Measurements from ENCODE around the gene LRRC37B.
"Not testable (repeated sequence)": the region's sequence is repeated elsewhere in the genome, so short reads cannot be mapped to it uniquely, and the experiment has no call there.

The LRRC37B gene

GRCh38 chr17:32009262-32009542 is 2.0 kb downstream of the LRRC37B start:
- no peak overlapping the region; the same call in 1 of the 2 replicates for H3K4me3 ChIP-seq (ENCODE audit: low read depth, low read length)
- TF ChIP-seq, protein P1, sequence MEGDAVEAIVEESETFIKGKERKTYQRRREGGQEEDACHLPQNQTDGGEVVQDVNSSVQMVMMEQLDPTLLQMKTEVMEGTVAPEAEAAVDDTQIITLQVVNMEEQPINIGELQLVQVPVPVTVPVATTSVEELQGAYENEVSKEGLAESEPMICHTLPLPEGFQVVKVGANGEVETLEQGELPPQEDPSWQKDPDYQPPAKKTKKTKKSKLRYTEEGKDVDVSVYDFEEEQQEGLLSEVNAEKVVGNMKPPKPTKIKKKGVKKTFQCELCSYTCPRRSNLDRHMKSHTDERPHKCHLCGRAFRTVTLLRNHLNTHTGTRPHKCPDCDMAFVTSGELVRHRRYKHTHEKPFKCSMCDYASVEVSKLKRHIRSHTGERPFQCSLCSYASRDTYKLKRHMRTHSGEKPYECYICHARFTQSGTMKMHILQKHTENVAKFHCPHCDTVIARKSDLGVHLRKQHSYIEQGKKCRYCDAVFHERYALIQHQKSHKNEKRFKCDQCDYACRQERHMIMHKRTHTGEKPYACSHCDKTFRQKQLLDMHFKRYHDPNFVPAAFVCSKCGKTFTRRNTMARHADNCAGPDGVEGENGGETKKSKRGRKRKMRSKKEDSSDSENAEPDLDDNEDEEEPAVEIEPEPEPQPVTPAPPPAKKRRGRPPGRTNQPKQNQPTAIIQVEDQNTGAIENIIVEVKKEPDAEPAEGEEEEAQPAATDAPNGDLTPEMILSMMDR (IDR thresholded peaks at IDR 0.05; ENCODE audit: low read depth, low read length, missing control alignments) = no peak
- no peak for DNase-seq (ENCODE audit: low read depth)

DNA sequence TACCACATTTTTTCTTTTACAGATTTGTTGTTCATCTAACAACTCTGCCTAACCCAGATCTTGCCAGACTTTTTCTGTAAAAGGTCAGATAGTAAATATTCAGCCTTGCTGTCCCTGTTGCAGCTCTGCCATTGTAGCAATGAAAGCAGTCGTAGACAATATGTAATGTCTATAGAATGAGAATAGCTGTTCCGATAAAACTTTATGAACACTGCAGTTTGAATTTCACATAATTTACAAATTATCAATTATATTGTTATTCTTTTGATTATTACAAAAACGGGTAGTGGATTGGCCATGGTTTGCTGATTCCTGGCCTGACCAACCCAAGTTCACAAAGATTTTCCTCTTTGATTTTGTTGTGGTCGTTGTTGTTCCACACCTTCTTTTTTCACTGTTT is 2.9 kb downstream of the LRRC37B start:
- H3K4me3 ChIP-seq (ENCODE audit: low read depth, low read length) = no peak overlapping the region
- DNase-seq (ENCODE audit: low read depth) = no peak
- TF ChIP-seq, protein P1 (IDR thresholded peaks at IDR 0.05; ENCODE audit: low read depth, low read length, missing control alignments) = no peak

DNA sequence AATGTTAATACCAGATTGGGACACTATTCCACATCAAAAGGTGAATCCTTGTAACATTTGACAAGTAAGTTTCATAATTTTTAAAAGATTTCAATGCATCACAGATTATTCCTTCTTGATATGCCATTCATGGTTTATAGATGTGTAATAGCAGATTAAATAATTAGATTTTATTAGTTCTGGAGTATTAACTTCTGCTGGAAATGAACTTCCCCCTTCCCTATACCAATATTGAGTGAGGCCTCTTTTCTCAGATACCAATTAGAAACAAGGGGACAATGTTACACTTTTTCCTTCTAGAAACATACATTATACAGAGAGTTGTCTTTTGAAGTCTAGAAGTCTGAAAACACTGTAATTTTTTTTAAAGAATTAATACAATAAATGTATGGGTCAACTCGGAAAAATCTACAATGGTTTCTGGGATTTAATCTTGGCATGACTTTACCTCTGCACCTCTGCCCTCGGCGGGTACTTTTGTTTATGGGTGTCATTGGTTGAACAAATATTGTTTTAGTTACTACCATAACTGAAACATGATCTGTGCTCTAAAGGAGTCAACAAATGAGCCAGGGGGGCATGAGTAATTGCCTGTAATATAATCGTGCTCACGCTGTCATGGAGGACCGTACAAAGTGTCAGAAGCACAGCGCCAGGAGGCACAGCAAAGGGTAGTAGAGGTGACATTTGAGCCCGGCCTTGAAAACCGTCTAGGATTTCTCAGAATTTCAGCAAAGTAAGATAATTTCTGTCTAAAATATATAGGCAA is 8.2 kb downstream of the LRRC37B start:
- no peak overlapping the region for H3K4me3 ChIP-seq (ENCODE audit: low read depth, low read length)
- TF ChIP-seq, protein P1 (IDR thresholded peaks at IDR 0.05; ENCODE audit: low read depth, low read length, missing control alignments) = no peak
- DNase-seq (ENCODE audit: low read depth) = no peak

DNA sequence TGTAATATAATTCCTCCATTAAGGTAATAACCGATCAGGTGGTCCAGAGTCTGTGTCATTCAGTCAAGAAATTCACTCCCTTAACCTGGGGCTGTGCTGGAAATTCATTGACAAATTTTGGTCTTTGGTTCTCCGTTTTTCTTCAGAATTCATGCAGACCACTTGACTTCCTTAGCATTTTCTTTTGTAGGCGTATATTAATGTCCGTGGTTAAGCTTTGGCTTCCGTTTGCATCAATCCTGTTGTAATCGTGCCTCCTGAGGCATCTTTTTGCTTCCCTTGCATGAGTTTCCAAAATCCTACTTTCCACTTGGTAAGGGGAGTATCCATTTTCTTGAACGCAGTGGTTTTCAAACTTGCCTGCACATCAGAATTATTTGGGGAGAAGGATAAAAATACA is 9.0 kb downstream of the LRRC37B start:
- DNase-seq (ENCODE audit: low read depth) = no peak
- TF ChIP-seq, protein P1 (IDR thresholded peaks at IDR 0.05; ENCODE audit: low read depth, low read length, missing control alignments) = no peak
- no peak overlapping the region for H3K4me3 ChIP-seq (ENCODE audit: low read depth, low read length)

DNA sequence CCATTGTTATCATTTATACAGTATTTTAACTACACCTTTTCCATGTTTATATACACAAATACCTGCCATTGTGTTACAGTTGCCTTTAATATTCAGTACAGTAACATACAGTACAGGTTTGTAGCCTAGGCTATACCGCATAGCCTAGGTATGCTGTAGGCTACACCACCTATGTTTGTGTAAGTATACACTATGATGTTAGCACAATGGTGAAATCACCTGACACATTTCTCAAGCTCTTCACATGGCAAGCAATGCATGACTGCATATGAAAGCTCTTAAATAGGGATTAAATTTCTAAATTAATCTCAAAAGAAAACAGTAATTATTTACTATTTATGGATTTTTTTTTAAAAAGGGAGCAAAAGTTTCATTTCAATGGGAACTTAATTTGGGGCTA is 12.0 kb downstream of the LRRC37B start:
- DNase-seq (ENCODE audit: low read depth) = no peak
- TF ChIP-seq, protein P1 (IDR thresholded peaks at IDR 0.05; ENCODE audit: low read depth, low read length, missing control alignments) = no peak
- no peak overlapping the region for H3K4me3 ChIP-seq (ENCODE audit: low read depth, low read length)

GRCh38 chr17:32020943-32021614 is 13.9 kb downstream of the LRRC37B start:
- DNase-seq (ENCODE audit: low read depth) = no peak
- TF ChIP-seq, protein P1 (IDR thresholded peaks at IDR 0.05; ENCODE audit: low read depth, low read length, missing control alignments) = no peak
- H3K4me3 ChIP-seq (ENCODE audit: low read depth, low read length) = no peak overlapping the region

DNA sequence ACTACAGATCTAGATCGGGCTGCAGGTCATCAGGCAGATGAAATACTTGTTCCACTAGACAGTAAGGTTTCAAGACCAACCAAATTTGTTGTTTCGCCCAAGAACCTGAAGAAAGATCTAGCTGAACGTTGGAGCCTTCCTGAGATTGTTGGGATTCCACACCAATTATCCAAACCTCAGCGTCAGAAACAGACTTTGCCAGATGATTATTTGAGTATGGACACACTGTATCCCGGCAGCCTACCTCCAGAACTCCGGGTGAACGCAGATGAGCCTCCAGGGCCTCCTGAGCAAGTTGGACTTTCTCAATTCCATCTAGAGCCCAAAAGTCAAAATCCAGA is 14.4 kb downstream of the LRRC37B start:
- TF ChIP-seq, protein P1 (IDR thresholded peaks at IDR 0.05; ENCODE audit: low read depth, low read length, missing control alignments) = no peak
- no peak for DNase-seq (ENCODE audit: low read depth)
- no peak overlapping the region for H3K4me3 ChIP-seq (ENCODE audit: low read depth, low read length)

- DNase-seq (ENCODE audit: low read depth); H3K4me3 ChIP-seq (ENCODE audit: low read depth, low read length): not testable (repeated sequence)
Measured at GRCh38 chr17:32022554-32022953, 15.4 kb downstream of the LRRC37B start.

- not testable (repeated sequence) for H3K4me3 ChIP-seq (ENCODE audit: low read depth, low read length); DNase-seq (ENCODE audit: low read depth)
Measured at GRCh38 chr17:32027271-32027670, 20.1 kb downstream of the LRRC37B start.

Data from GM12864 (cell line).